Natural killer cell (primary cell): ENCODE results near the gene GUCY2C. TPM values are rescaled to one million over a fixed set of nuclear protein-coding genes. Genes with fewer than 3 reads are reported as not detected.

ENCODE experiments used
- ATAC-seq, 3 donors: fragments of 150-1000 bp in 2 of 3; fragments of 200-7000 bp in 1 of 3; cut with Tn5 transposase; 1 replicate in 1 of 3; 2 replicates in 2 of 3; pipeline ENCODE4 v1.10.0; 2021; ENCODE audit warnings: mild to moderate bottlenecking in 2 of 3, moderate library complexity in 2 of 3
- DNase-seq, 2 donors: peaks; one replicate each; pipeline versions ENCODE4 v3.0.0 to v3.0.0-alpha.2; 2013 to 2021; ENCODE audit warnings: mixed read lengths in 1 of 2
- H3K27ac ChIP-seq: one replicate; pipeline ENCODE4 v1.5.1; 2013; ENCODE audit warnings: mild to moderate bottlenecking, low read length
- H3K27me3 ChIP-seq: one replicate; pipeline ENCODE4 v1.6.1; 2013; ENCODE audit warnings: low read length; ENCODE audit not compliant: control insufficient read depth, insufficient read depth
- H3K36me3 ChIP-seq: one replicate; pipeline ENCODE4 v1.6.1; 2013; ENCODE audit warnings: low read length; ENCODE audit not compliant: control insufficient read depth, insufficient read depth
- H3K4me1 ChIP-seq: one replicate; pipeline ENCODE4 v1.6.1; 2013; ENCODE audit warnings: low read length; ENCODE audit not compliant: control insufficient read depth, insufficient read depth
- H3K4me3 ChIP-seq: one replicate; pipeline ENCODE4 v1.5.1; 2013; ENCODE audit warnings: low read length
- H3K9me3 ChIP-seq: one replicate; pipeline ENCODE4 v1.6.1; 2013; ENCODE audit warnings: low read length; ENCODE audit not compliant: control insufficient read depth, insufficient read depth
- H3K27ac Mint-ChIP-seq, 2 donors: one replicate each; pipeline ENCODE4 v1.8.0; 2022; ENCODE audit warnings: mild to moderate bottlenecking in 2 of 2, mixed read lengths in 2 of 2, moderate library complexity in 1 of 2
- H3K27me3 Mint-ChIP-seq, 2 donors: one replicate each; pipeline ENCODE4 v1.8.0; 2022; ENCODE audit warnings: low read depth in 2 of 2, mixed read lengths in 2 of 2
- H3K36me3 Mint-ChIP-seq: one replicate; pipeline ENCODE4 v1.8.0; 2022; ENCODE audit warnings: mixed read lengths
- H3K4me1 Mint-ChIP-seq, 2 donors: one replicate each; pipeline ENCODE4 v1.8.0; 2022; ENCODE audit warnings: mixed read lengths in 2 of 2
- H3K4me3 Mint-ChIP-seq: one replicate; pipeline ENCODE4 v1.8.0; 2022; ENCODE audit warnings: mild to moderate bottlenecking, moderate library complexity, mixed read lengths
- H3K9me3 Mint-ChIP-seq, 2 donors: one replicate each; pipeline ENCODE4 v1.8.0; 2022; ENCODE audit warnings: mixed read lengths in 2 of 2
- WGBS: methylation state at CpG from one replicate; pipeline ENCODE4 v1.1.7; 2013; ENCODE audit warnings: missing lambda C conversion rate; ENCODE audit not compliant: insufficient coverage; 5-methylcytosine and 5-hydroxymethylcytosine counted together
- intact Hi-C: fragments of 100-400 bp; cut with micrococcal nuclease; formaldehyde crosslinking; loops from one replicate; pipeline ENCODE4 v1.14.2; 2022
- total RNA-seq, 4 donors: library from RNA; stranded (reverse); fragments of 120-200 nt in 1 of 4; gene quantifications; one replicate each; pipeline versions ENCODE4 v1.2.3 to v1.2.4, GENCODE V29; 2013 to 2022
- TF ChIP-seq, protein P1 (sequence below): fragments of 200-600 bp; IDR thresholded peaks from one replicate; pipeline ENCODE4 v1.8.0; 2022; ENCODE audit warnings: antibody characterized with exemption

Gene GUCY2C
- total RNA-seq, 3 donors from 2014 or later (not counting 1 experiment from before 2014, with no cell fraction given), result not detected

DNA sequence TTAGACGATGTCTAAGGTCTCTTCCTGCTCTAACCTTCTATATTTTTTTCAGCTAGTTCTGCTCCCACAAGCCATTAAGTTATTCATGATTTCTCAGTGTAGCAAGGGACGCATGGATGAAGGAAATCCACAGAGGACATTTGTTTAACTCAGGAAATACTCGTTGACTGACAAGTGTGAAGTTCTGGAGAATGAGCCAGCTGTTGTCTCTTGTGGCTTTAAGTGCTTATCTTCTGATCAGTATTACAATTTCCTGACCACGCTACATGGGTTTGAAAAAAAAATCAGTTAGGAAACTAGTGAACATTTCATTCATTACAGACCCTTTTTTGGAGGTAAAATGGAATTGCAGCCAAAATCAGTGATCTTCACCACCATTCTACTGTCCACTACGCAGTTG lies 53.1 kb downstream of the GUCY2C start:
- Mint-ChIP-seq H3K36me3 (no peaks in the 10 kb centered on the region), H3K9me3 (no peaks in the 10 kb centered on the region), H3K4me1 (peaks cover 14 to 15% of the 10 kb centered on the region in 2 donors), H3K27me3 (peaks cover 13 to 24% of the 10 kb centered on the region in 2 donors), H3K4me3 (peak overlapping the region; percentile 28), H3K27ac (no peak overlapping the region)
- ATAC-seq (peak in 1 of 3 donors; percentile 22), DNase-seq (peak in 1 of 2 donors; percentile 60)
- Histone ChIP-seq H3K4me1 (peaks cover 4% of the 10 kb centered on the region), H3K4me3 (no peak overlapping the region), H3K36me3 (no peaks in the 10 kb centered on the region), H3K9me3 (no peaks in the 10 kb centered on the region), H3K27ac (no peak overlapping the region), H3K27me3 (peaks cover 2% of the 10 kb centered on the region)
- TF ChIP-seq, protein P1, sequence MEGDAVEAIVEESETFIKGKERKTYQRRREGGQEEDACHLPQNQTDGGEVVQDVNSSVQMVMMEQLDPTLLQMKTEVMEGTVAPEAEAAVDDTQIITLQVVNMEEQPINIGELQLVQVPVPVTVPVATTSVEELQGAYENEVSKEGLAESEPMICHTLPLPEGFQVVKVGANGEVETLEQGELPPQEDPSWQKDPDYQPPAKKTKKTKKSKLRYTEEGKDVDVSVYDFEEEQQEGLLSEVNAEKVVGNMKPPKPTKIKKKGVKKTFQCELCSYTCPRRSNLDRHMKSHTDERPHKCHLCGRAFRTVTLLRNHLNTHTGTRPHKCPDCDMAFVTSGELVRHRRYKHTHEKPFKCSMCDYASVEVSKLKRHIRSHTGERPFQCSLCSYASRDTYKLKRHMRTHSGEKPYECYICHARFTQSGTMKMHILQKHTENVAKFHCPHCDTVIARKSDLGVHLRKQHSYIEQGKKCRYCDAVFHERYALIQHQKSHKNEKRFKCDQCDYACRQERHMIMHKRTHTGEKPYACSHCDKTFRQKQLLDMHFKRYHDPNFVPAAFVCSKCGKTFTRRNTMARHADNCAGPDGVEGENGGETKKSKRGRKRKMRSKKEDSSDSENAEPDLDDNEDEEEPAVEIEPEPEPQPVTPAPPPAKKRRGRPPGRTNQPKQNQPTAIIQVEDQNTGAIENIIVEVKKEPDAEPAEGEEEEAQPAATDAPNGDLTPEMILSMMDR, result no peak
- WGBS, result 0% methylated on average over 4 of the region's 5 CpGs
- intact Hi-C loops, result no loop called here

DNA sequence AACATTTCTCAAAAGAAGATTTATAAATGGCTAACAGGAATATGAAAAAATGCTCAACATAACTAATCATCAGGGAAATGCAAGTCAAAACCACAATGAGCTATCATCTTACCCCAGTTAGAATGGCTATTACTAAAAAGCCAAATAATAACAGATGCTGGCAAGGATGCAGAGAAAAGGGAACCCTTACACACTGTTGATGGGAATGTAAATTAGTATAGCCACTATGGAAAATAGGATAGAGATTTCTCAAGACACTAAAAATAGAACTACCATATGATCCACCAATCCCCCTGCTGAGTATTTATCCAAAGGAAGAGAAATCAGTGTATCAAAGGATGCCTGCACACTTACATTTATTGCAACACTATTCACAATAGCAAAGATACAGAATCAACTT lies 58.3 kb downstream of the GUCY2C start:
- Mint-ChIP-seq H3K27ac (no peak overlapping the region), H3K36me3 (peaks cover 12% of the 10 kb centered on the region), H3K27me3 (peaks cover 27 to 60% of the 10 kb centered on the region in 2 donors), H3K4me1 (peaks cover 2 to 3% of the 10 kb centered on the region in 2 donors), H3K4me3 (no peak overlapping the region), H3K9me3 (peaks cover 0 to 6% of the 10 kb centered on the region in 2 donors)
- H3K4me1 ChIP-seq, result no peaks in the 10 kb centered on the region
- no peaks in the 10 kb centered on the region for H3K36me3 ChIP-seq
- TF ChIP-seq, protein P1, result no peak
- no peak overlapping the region for H3K27ac ChIP-seq
- H3K27me3 ChIP-seq, result no peaks in the 10 kb centered on the region
- no peak overlapping the region for H3K4me3 ChIP-seq
- no peak for ATAC-seq
- no peaks in the 10 kb centered on the region for H3K9me3 ChIP-seq
- intact Hi-C loops, result no loop called here
- no peak for DNase-seq

DNA sequence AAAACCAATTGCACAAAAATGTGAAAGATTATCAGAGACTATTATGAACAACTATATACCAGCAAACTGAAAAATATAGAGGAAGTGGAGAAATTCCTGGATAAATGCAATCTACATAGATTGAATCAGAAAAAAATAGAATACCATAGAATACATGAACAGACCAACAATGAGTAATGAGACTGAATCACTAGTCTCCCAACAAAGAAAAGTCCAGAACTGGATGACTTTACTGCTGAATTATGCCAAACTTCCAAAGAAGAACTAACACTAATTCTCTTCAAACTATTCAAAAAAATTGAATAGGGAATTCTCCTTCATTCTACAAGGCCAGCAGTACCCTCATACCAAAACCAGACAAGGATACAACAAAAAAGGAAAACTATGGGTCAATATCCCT lies 60.6 kb downstream of the GUCY2C start:
- no peaks in the 10 kb centered on the region for H3K36me3 ChIP-seq
- no peak overlapping the region for H3K27ac ChIP-seq
- Mint-ChIP-seq H3K4me3 (no peak overlapping the region), H3K27me3 (peaks cover 23 to 60% of the 10 kb centered on the region in 2 donors), H3K27ac (no peak overlapping the region), H3K9me3 (peaks cover 0 to 6% of the 10 kb centered on the region in 2 donors), H3K36me3 (peaks cover 12% of the 10 kb centered on the region), H3K4me1 (no peaks in the 10 kb centered on the region)
- no peaks in the 10 kb centered on the region for H3K9me3 ChIP-seq
- H3K4me3 ChIP-seq, result no peak overlapping the region
- TF ChIP-seq, protein P1, result no peak
- intact Hi-C loops, result no loop called here
- ATAC-seq, result no peak
- H3K27me3 ChIP-seq, result no peaks in the 10 kb centered on the region
- no peak for DNase-seq
- H3K4me1 ChIP-seq, result no peaks in the 10 kb centered on the region

DNA sequence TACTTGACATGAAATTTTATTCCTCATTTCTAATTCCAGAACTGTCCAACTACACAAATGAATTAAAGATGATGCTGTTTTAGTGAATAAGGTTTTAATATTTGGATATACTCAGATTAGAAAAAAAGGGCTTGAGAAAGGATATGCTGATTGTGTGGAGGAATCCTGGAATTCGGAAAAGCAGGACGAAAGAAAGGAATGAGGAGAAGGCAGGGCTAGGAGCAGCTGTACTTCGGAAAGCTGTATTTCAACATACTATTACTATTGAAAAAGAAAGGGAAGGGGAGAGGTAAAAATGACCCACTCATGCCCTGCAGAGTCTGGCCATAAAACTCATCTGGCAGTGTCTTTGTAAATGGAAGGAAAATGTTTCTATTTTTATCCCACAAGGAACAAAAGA lies 65.6 kb downstream of the GUCY2C start:
- Histone ChIP-seq H3K27ac (no peak overlapping the region), H3K36me3 (no peaks in the 10 kb centered on the region), H3K27me3 (no peaks in the 10 kb centered on the region), H3K9me3 (no peaks in the 10 kb centered on the region), H3K4me3 (no peak overlapping the region), H3K4me1 (no peaks in the 10 kb centered on the region)
- Mint-ChIP-seq H3K36me3 (peaks cover 5% of the 10 kb centered on the region), H3K27me3 (peaks cover 13 to 27% of the 10 kb centered on the region in 2 donors), H3K4me3 (no peak overlapping the region), H3K9me3 (no peaks in the 10 kb centered on the region), H3K27ac (no peak overlapping the region), H3K4me1 (no peaks in the 10 kb centered on the region)
- intact Hi-C loops, result loop anchor here (1.0 to 2.0 kb wide), 2 partner anchors 86 to 366 kb away; no protein-coding TSS in a partner anchor
- DNase-seq (no peak), ATAC-seq (no peak)
- TF ChIP-seq, protein P1, result no peak
- WGBS, result 71% methylated on average over 2 of the region's 3 CpGs
